GM18508 (cell line): ENCODE results near the gene ALG10.
"Not testable (repeated sequence)": the region's sequence is repeated elsewhere in the genome, so short reads cannot be mapped to it uniquely, and the experiment has no call there.

Source experiments
- ATAC-seq: cut with Tn5 transposase; IDR thresholded peaks from one replicate; pipeline ENCODE4 v1.9.1; 2021; ENCODE audit warnings: moderate number of reproducible peaks; ENCODE audit not compliant: insufficient read depth, unreplicated experiment

The ALG10 gene, protein sequence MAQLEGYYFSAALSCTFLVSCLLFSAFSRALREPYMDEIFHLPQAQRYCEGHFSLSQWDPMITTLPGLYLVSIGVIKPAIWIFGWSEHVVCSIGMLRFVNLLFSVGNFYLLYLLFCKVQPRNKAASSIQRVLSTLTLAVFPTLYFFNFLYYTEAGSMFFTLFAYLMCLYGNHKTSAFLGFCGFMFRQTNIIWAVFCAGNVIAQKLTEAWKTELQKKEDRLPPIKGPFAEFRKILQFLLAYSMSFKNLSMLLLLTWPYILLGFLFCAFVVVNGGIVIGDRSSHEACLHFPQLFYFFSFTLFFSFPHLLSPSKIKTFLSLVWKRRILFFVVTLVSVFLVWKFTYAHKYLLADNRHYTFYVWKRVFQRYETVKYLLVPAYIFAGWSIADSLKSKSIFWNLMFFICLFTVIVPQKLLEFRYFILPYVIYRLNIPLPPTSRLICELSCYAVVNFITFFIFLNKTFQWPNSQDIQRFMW

DNA sequence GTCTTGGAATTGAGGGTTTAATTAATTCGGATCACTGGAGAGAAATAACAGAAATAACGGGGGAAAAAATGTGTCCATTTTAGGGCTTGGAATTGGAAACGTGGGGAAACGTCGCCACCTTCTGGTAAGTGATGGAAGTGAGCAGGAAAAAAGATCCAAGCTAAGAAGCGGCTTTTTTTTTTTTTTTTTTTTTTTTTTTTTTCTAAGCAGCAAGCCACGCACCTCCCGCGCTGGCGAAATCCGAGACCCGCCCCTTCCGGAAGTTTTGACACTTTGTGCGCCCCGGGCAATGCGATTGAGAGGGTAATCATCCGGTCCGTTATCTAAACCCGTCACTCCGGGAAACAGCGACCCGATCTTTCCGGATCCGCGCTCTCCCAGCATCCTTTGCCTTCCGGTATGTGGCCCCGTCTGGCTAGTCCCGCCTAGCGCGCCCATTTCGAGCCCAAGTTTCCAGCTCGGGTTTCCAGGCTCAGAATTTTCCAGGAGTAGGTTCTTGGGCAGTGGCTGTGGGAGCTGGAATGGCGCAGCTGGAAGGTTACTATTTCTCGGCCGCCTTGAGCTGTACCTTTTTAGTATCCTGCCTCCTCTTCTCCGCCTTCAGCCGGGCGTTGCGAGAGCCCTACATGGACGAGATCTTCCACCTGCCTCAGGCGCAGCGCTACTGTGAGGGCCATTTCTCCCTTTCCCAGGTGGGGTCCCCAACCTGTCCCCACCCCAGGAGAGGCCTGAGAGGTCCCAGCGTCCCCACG lies at the start of gene ALG10:
Gene ALG10, plus strand, starts transcription at position 418 of the 752 bp plus-strand sequence. Its CDS starts 104 bp downstream, at position 522.
- ATAC-seq = peak; percentile 95

DNA sequence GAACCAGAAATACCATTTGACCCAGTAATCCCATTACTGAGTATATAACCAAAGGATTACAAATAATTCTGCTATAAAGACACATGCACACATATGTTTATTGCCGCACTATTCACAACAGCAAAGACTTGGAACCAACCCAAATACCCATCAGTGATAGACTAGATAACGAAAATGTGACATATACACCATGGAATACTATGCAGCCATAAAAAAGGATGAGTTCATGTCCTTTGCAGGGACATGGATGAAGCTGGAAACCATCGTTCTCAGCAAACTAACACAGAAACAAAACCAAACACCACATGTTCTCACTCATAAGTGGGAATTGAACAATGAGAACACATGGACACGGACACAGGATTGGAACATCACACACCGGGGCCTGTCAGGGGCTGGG lies 49.4 kb upstream of the ALG10 start:
- ATAC-seq = not testable (repeated sequence)

DNA sequence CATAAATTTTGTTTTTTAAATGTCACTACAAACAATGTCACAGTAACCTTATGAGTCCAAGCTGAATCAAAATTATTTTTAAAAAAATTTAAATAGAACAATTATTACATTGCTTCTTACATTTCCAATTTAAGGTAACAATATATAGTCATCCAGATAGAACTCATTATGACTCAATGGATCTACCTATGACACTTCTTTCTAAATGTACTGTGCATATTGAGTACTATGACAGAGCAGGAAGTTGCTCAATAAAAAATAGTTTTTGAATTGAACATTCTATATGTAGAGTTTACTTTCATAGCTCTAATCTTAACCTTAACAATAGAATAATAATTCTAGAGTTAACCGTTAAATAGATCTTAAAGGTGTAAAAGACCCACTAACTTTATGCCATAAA lies 44.4 kb upstream of the ALG10 start:
- ATAC-seq = no peak

DNA sequence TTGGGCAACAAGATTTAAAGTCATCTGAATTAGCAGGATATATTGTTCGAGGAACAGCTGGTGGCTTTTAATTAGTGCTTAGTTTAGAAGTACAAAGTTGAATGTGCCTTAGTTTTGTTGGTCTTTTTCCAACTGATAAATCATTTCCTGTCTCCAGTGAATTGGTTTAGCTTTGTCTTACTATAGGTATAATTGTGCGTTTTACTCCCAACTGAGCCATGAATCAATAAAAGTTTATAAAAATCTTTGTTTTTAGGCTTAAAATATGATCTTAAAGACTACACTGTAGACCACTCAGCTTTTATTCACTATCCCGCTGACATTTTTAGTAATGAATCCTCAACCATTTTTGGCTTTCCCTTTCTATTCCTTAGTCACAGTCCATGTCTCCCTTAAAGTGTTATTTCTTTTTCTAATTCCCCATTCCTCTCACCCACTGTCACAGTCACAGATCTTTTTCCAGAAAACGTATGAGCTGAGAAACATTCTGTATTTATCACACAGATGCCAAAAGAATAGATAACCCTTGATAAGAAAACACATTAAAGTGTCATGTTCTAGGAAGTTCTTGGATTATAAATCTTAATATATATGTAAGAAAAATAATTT lies 34.0 kb upstream of the ALG10 start:
- no peak for ATAC-seq

DNA sequence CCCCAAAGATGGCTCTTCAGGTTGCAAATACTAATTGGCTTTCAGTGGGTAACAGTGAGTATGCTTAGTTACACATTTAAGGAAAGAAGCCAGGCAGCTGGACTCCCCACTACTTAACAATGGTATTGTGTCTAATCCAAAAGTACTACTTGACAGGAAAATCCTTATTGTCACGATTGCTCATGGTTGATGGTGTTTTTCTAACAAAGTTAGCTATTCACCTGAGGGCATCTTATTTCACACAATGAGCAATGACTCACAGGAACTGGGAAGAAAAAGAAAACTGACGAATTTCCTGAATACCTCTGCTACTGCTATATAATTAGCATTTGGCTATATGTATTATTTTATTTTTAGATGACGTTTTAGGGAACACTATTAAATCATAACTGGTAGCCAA lies 33.4 kb upstream of the ALG10 start:
- ATAC-seq = no peak

DNA sequence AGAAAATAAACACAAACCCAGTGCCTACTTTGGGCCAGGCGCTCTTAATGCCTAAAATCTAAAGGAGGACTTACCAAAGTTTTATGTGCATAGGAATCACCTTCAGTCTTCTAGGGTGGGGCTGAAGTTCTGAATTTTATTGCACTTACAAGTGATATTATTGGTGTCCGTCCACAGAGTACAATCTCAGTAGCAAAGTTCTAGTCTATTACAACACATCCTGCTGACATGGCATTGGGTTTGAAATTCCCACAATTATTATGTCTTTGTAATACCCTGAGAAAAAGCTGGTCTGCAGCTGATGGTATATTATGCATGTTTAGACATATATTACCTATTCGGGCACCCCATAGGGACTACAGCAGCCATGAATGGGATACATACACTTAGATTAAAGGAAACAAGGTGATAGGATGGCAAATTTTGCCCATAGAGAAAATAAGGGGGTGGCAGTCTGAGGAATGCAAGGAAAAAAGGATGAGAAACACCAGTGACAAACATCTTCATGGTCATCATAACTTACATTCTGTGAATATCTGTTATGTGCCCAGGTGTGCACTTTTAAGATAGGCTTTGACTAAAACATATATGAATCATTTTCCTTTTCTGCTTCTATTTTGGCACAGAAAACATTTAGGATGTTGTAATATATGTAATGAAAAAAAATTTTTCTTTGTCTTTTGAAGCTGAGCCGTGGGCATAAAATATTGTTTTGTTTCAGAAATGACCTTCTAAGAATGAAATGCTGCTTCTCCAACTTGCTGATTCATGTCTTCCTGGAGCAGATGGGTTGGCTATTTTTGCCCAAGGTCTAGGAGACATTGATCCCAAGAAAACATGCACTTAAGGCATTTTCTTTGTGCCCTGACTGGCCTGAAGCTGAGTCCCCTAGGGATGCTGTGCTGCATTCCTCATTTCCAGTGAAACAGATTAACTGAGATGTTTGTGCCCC lies 27.2 kb upstream of the ALG10 start:
- ATAC-seq = no peak

DNA sequence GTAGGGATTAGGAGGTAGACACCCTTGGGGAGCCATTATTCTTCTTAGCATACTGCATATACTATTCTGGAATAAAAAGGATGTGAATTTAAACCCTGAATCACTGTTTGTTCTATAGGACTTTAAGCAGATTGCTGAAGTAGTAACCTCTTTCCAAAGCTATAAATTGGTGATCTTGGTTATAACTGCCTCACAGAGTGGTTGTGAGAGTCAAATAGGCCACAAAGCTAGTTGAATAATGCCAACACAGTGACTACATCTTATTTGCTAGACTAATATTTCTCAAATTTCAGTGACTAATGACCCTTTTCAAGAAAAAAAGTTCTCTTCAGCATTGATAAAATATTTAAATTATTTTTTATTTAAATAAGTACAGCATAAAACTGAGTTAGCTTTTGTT lies 13.5 kb upstream of the ALG10 start:
- ATAC-seq = not testable (repeated sequence)

DNA sequence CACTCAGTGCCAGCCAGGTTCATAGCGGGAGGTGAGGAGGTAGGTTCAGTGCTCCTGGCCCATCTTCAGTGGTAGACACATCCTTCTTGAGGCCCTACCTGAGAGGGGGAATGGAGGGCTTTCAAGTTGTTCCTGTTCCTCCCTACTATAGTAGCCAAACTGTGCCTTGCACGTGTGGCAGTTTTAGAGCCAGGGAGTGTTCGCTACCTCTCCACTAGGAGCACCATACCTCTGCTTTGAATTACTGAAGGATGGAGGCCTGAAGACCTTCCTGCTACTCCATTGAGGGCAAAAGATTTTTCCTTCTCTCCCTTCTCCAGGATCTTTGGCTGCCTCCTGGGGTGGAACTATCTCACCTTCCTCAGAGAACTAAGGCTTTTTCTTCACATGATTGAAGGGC lies 5.9 kb upstream of the ALG10 start:
- ATAC-seq = no peak

DNA sequence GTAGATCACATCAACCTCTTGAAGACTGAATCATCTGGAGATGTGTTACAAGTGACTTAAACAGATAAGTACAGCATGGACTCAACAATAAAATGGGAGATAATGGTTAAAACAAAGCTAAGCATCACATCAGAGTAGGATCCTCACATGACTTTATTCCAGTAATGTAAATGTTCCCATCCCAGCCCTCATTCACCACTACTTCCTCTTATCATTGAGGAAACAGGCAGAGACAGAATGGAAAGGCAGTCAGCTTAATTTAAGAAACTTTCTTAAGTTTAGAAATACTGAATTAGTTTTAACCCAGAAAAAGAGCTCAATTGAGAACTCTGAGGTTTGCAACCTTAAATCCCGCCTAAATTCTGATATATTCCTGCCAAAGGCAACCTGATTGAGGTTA lies 1.2 kb upstream of the ALG10 start:
- ATAC-seq = no peak

DNA sequence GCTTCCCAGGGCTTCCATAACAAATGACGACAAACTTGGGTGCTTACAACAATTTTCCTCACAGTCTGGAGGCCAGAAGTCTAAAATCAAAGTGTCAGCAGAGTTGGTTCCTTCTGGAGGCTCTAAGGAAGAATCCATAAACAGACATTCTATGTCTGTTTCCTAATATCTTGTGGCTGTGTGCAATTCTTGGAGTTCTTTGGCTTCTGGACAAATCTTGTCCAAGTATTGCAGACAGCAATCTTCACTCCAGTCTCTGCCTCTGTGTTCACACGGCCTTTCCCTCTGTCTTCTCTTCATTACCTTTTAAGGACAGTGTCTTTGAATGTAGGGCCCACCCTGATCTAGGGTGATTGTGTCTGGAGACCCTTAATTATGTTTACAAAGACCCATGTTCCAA lies 5.4 kb downstream of the ALG10 start:
- ATAC-seq = not testable (repeated sequence)

DNA sequence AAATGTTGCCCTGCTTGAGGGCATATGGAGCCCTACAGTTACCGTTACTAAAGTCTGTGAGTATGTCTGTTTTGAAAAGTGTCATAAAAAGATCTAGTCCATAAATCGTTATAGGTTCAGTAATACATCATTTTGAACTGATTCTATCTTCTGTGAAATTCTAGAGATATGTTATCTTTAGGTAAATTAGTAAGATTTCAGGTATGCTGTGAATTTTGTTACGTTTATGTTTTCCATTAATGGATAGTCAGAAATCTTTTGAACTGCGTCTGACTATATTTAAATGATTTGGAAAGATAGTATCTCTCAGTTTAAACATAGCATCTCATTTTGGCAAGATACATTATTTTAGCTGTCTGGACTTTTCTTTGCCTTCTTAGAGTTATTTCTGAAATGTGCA lies 8.3 kb downstream of the ALG10 start:
- no peak for ATAC-seq

DNA sequence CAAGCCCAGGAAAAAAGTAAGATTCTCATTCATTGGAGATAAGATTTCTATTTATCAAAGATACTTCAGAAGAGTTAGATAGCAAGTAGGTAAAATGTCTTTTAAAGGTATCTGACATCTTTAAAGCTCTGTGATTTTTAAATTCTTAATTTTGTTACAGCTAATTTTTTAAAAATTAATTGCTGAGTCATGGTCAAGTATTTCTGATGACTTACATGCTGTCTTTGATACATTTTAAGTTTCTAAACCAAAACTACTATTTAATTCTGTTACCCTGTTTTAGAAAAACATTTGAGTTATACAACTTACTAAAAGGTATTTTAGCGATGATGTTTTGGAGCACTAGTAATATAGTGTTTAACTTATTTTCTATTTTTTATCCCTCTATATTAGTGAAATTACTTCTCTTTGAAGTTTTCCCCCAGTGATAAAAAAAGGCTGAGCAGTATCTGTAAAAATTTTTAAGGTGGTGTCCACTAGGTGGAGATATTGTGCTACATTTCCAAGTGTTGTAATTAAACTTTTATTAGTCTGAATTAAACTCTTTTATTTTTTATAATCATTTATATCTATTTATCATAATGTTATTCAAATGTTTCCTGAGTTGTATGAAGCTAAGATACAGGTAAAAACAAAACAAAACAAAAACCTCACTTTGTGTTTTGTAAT lies 11.5 kb downstream of the ALG10 start:
- no peak for ATAC-seq

DNA sequence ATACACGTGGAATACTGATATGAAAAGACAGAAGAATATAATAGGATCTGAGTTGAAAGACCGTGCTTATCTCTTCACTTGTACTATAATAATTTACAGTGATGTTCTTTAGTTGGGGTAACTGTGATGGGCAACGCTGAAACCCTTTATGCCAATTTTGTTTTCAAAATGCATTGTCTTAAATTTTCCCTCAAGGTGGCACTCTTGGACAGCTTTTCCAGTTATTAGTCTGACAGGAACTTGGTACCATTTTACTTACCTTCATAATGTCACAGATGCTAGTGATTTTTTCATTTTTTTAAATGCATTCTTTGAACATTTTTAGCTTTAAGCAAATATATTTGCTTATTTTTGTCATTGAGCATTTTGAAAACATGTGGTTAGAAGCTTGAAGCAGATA lies 16.1 kb downstream of the ALG10 start:
- ATAC-seq = not testable (repeated sequence)

DNA sequence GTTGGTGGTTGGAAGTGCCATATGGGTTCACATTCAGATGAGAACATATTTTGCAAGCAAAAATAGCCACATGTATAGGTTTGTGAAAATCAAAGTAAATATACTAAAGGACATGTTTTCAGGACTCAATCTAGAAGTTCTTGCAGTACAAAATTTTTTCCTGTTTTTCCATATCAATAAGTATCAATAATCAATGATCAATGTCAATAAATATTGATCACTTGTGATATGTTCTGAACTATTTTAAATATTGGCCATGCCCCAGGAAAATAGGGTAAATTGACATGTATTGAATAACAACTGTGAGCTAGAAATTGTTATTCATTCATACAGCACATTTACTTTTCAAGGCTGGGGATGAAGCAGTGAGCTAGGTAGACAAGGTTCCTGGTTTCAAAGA lies 24.3 kb downstream of the ALG10 start:
- ATAC-seq = no peak

DNA sequence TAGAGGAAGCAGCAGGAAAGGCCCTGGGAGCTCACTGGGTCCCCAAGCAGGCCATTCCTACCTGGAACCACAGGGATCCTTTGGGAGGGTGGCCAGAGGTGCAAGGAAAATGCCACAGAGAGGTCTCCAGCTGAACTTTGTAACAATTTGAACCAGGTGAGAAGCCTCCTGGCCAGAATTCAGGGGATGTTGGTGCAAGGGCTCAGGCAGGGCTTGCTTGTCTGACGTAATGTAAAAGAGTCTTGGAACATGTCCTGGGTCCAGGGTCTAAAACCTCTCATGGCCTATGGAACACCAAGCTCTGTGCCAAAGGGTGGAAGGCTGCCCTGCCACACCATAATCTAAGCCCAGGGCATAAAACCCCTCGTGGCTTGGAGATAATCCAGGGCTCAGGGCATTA lies 25.6 kb downstream of the ALG10 start:
- not testable (repeated sequence) for ATAC-seq

DNA sequence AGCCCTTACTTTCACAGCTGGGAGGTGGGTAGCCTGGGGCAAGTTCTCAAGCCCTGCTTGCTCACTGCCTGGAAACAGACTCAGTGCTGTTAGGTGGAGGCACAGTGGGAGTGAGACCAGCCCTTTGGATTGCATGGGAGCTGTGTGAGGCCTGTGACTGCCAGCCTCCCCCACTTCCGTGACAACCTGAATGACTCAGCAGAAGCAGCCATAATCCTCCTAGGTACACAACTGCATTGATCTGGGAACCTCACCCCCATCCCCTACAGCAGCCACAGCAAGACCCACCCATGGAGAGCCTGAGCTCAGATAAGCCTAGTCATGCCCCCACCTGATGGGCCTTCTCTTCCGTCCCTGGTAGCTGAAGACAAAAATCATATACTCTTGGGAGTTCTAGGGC lies 26.4 kb downstream of the ALG10 start:
- ATAC-seq = no peak

DNA sequence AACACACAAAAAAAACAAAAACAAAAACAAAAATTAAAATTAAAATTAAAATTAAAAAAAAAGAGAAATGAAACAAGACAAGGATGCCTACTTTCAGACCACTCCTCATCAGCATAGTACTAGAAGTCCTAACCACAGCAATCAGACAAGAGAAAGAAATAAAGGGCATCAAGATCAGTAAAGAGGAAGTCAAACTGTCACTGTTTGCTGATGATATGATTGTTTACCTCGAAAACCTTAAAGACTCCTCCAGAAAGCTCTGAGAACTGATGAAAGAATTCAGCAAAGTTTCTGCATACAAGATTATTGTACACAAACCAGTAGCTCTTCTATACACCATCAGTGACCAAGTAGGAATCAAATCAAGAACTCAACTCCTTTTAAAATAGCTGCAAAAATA lies 29.2 kb downstream of the ALG10 start:
- no peak for ATAC-seq

DNA sequence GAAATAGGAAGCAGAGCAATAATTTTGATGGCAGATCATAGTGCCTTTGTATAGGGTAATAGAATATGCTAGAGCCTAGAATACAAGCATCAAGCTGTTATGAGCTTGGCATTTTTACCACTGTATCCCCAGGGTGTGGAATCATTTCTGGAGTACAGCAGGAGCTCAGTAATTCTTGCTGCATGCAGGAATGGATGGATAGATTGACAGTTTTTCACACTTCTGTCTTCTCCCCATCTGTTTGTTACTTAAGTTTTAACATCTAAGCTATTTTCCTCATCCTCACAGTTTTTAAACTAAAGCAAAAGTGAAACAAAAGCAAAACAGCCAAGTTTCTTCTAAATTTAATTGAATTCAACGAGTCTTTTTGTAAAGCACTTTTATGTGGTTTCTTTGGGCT lies 32.6 kb downstream of the ALG10 start:
- ATAC-seq = no peak
